CD4-positive, alpha-beta T cell treated with Interleukin-15 for 1 hour (primary cell): ENCODE data around the gene FXYD2.

Experiments
- DNase-seq: peaks from one replicate; pipeline ENCODE4 v3.0.0-alpha.2; 2020

Gene FXYD2

DNA sequence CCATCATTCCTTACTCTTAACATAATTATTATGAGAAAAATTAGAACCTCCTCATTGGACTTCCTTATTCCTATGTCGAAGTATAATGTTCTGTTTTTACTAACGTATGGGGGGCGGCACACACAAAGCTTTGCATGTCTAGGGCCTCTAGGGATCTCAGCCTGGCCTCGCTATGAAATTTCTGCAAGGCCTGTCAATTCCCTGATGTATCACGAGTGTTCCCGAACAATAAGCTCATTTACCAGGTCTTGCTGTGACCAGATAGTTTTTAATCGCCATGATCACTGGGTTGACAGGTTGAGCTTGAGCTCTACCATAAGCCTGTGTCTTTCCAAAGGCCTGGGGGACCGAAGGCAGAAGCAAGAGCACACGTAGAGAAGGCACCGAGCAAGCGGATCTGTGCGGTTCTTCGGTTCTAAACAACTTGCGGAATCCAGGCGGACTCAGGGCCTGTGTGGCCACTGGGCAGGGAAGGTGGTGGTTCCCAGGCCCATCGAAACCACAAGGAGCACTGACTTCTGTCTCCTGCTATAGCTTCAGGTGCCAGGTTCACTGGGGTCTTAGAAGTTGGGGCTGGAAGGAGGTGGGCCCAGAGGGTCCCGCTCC lies 10.4 kb upstream of the FXYD2 start:
- no peak for DNase-seq

GRCh38 chr11:117834068-117834810 lies 9.7 kb upstream of the FXYD2 start:
- no peak for DNase-seq

DNA sequence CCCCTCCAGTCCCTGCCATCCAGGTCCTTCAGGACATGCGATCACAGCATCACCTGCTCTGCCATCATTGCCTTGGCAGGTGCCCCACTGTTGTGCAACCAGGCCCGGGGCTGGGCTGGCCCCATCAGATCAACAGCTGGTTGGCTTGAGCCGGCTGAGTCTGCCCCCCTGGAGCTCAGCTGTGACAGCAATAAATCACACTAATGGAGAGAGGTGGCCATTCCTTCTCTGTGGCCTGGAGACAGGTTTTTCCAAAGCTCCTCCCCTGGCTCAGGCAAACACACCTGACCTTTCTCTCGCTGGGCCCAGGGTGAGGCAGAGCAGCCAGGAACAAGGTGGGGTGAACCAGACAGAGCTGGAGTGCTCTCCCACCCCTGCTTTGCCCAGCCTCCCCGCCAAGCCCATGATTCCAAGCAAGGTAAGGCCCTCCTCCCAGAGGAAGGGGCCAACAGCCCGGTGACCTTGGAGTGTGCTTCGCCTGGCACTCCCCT lies 8.9 kb upstream of the FXYD2 start:
- DNase-seq: no peak

GRCh38 chr11:117832511-117832910 lies 8.0 kb upstream of the FXYD2 start:
- DNase-seq: no peak

DNA sequence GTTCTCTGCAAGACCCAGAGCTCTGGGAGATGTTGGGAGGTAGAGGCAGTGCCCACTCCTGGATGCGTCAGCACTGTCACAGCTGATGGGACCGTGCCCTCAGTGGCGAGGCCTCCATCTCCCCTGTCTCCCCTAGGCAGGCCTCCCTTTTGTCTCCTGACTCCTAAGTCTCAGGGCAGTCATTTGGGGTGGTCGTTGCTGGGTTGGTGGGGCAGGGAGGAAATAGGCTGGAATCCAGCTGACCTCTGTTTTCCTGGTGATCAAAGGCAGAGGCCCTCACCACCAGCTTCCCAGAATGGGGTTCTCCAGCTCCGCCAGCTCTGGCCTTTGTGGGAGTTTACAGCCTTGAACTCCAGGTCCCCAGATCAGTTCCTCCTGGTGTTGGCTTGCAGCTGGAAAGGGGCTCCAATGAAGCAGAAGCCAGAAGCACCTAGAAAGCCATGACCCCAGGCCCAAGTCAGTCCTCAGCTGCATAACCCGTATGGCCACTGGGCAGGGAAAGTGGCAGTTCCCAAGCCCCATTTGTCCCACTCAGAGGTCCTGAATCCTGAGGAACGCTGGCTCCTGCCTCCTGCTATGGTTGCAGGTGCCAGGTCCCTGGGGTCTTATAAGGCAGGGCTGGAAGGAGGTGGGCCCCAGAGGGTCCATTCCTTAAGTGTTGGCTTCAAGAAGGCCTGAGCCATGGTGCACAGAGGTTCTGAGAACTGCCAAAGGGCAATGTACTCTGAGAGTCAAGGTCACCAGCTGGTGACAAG lies 7.3 kb upstream of the FXYD2 start:
- DNase-seq: no peak

DNA sequence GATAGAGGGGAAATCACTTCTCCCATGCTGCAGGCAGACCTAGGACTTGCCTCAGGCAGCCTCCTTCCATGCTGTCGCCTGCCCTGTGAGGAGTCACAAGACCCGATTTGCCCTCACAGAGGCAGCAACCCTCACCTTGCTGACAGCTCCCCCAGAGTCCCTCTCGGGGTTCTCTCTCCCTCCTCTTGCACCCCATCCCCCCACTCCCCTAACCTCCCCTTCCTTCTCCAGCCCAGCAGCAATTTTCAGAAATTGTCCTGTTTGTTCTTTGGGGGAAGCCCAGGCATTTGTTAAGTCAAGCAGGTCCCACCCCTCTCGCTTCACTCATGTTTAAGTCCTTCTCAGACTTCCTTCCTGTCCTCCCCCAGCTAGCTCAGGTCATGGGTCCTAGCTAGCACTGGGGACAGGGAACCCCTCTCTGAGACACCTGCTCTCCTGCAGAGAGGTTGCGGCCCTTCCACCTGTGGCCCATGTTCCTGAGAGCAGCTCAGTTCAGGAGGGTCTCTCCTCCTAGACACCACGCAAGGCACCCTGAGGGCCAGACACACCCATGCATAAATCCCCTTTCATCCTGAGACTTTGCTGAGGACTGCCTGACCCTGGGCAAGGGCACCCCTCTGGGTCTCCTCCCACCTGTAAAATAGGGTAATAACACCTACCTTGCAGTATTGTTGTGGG lies 6.3 kb upstream of the FXYD2 start:
- no peak for DNase-seq

GRCh38 chr11:117830072-117830471 lies 5.5 kb upstream of the FXYD2 start:
- DNase-seq: no peak

DNA sequence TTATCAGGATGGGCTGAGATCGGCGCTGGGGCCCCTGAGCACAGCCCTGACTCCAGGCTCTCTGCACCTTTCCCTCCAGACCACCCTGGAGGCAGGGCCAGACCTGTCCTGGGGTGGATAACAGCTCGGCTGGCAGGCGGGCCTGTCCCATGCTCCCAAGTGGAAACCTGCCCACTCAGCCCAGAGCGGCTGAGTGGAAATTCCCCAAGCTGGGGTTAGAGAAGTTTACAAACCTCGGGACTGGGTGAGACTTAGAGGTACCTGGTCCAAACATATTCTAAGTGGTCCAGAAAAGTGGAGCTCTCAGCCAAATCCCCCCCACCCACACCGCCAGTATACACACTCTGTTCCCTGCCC lies 4.8 kb upstream of the FXYD2 start:
- DNase-seq: no peak

DNA sequence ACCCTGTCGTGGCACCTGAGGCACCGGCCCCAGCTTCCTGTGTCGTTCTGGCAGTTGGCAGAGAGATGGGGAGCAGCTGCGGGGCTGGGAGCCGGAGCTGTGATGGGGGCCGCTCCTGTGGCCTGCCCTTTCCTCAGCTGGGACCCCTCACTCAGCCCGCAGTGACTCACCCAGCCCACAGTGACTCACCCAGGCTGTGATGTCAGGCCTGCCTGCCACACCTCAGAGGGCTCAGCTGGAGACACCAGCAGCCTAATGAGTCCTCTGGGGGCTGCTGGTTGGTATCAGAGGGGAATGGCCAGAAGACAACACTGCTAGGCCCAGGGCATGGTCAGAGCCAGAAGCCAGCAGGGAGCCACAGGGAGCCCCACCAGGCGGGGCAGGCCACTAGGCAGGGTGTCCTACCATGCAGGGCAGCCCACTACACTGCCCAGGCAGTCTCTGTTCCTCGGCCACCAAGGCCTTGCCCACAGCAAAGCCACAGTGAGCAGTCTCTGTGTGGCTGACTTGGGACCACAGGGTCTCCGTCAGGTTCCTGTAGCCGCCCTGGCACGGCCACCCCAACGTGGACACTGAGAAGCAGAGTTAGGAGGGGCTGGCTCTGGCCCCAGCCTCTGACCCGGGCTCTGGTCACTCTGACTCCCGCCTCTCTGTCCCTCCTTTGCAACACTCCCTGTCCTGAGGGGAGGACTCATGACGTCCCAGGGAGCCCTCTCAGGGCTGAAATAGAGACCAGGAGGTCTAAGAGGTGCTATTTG lies 4.2 kb upstream of the FXYD2 start:
- peak; percentile 86 for DNase-seq

- DNase-seq: no peak
Observed at GRCh38 chr11:117827521-117828511, 3.3 kb upstream of the FXYD2 start.

- no peak for DNase-seq
Observed at GRCh38 chr11:117826832-117827231, 2.3 kb upstream of the FXYD2 start.

- DNase-seq: no peak
Observed at GRCh38 chr11:117826190-117826570, 1.6 kb upstream of the FXYD2 start.

DNA sequence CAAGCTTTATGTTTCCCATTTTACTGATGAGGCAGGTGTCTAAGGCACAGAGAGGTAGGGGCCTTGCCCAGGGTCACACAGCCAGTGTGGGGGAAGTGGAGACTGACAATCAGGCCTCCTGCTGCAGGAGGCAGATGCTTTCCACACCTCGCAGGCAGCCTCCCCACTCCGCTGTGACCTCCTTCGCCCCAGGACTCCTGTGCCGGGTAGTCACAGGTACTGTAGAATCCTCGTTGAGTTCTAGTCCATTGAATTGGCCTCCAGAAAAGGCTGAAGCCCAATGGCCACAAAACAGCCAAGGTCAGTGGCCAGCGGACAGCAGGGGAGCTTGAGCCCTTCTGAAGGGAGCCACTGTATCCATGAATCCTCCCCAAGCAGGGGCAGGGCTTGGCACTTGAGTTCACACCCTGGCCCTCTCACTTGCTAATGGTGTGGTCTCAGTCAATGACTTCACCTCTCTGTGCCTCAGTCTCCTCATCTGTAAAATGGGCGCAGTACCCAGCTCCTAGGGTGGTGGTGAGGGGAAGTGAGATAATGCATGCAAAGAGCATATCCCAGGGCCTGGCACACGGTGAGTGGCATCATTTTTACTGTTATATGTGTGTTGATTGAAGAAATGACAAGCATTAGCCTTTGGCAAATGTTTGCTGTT lies 1.1 kb upstream of the FXYD2 start:
- DNase-seq: no peak

DNA sequence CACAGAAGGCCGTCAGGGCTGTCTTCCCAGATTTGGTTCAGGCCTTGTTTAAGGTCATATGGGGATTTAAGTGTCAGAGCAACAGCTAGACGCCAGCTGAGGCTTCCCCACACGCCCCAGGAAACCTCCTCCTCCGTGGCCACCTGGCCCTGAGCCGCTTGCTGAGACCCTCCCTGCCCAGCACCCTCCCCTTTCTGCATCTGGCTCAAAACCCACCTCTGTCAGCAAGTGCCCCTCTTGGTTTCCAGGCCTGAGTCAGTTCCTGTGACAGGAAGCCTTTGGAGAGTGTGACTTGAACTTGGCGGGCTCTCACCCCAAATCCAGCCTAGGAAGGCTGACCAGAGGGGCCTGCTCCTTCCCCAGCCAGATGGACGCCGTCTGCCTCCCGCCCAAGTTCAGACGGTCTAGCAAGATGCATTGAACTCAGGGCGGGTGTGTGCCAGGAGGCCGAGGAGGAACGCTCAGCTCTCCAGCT lies 561 bp downstream of the FXYD2 start:
- DNase-seq: no peak

GRCh38 chr11:117823294-117823945 lies 1.1 kb downstream of the FXYD2 start:
- DNase-seq: peak; percentile 52

DNA sequence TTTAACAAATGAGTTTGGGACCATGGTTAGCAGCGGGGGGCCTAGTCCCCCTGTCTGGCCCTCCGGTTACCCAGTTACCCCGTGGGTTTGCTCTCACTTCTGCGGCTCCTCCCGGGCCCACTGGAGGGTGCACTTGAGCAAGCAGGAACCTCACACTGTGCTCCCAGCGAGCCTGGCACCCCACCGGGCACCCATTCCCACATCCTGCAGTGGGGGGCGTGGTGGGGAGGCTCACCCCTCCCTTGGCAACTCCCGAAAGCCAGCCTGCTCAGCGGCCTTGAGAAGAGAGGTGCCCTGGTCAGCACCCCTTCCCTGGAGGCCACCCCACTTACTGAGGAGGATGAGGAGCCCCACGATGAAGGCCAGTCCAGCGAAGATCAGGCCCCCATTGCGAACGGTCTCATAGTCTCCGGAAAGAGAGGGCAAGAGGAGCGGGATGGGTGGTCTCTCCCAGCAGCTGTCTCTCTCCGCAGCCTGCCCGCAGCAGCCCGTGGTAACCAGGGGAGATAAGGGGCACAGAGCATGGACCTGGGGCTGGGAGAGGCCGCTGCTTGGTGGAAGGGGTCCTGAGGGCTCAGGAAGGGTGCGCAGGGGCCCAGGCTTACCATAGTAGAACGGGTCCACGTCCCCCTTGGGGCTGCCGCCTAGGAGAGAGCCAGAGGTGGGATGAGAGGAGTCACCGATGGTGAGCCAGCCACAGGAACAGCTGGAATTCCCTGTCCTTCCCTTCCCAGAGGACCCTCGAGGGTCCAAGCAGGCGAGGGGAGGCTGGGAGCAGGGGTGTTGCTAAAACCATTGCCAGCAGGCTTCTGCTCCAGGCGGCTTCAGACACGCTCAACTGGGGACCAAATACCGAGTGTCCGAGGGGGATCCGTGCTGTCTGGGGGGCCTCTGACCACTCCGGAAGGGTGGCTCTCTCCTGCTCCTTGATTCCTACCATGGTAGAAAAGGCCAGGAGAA lies 2.2 kb downstream of the FXYD2 start:
- peak; percentile 51 for DNase-seq

DNA sequence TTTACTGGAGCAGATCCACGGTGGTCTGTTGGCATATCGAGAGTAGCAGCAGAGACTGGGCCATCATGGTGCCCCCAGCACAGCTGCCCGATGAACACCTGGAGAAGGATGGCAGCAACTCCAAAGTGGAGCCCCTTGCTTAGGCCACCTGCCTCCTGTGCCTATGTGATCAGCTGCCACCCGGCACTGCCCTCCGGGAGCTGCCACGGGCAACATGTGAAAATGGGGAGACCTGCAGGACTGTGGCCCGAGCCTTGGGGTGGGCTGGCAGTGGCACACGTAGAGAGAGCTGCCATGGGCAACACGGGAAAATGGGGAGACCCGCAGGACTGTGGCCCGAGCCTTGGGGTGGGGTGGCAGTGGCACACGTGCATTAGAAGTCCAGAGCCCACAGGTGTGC lies 3.1 kb downstream of the FXYD2 start:
- DNase-seq: no peak

- DNase-seq: no peak
Observed at GRCh38 chr11:117820516-117820915, 4.0 kb downstream of the FXYD2 start.

DNA sequence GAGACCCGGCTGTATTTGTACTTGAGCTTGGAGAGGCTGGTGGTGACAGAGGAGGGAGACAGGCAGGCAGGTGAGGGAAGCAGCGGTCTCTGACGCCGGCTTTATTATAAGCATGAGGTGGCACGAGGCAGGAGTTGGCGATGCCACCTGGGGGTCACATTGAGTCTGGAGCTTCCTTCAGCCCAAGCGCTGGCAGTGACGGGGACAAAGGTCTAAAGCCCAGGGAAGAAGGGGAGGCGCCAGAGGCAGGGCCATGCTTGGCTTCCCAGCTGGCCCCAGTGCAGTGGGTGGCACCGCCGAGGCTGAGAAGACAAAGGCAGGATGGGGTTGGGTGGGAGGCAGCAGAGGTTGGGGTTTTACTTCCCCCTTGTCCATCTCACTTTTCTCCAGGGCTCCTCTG lies 4.5 kb downstream of the FXYD2 start:
- DNase-seq: no peak
